NCI-H187 (cell line): ENCODE results near the gene TATDN2.
"Not testable (repeated sequence)": the region's sequence is repeated elsewhere in the genome, so short reads cannot be mapped to it uniquely, and the experiment has no call there.

Experiments
- DNase-seq, 2 experiments: peaks; one replicate each; lab custom pipeline; 2025; lab: John Stamatoyannopoulos, UW

TATDN2 gene

GRCh38 chr3:10234526-10235230 lies 13.6 kb upstream of the TATDN2 start:
- DNase-seq, result no peak

GRCh38 chr3:10235551-10235950 lies 12.7 kb upstream of the TATDN2 start:
- DNase-seq, result no peak

- no peak for DNase-seq
Observed at GRCh38 chr3:10238345-10239183, 9.7 kb upstream of the TATDN2 start.

GRCh38 chr3:10240799-10241198 lies 7.5 kb upstream of the TATDN2 start:
- DNase-seq, result no peak

GRCh38 chr3:10242182-10243065 lies 5.8 kb upstream of the TATDN2 start:
- DNase-seq, result no peak

GRCh38 chr3:10244009-10244408 lies 4.2 kb upstream of the TATDN2 start:
- no peak for DNase-seq

- DNase-seq, result no peak
Observed at GRCh38 chr3:10245081-10245712, 3.1 kb upstream of the TATDN2 start.

GRCh38 chr3:10247679-10248183 lies 528 bp upstream of the TATDN2 start:
- DNase-seq, result no peak

GRCh38 chr3:10248984-10249748 lies 907 bp downstream of the TATDN2 start:
- no peak for DNase-seq

GRCh38 chr3:10249833-10250232 lies 1.6 kb downstream of the TATDN2 start:
- no peak for DNase-seq

GRCh38 chr3:10251006-10251405 lies 2.7 kb downstream of the TATDN2 start:
- no peak for DNase-seq

GRCh38 chr3:10253731-10254130 lies 5.5 kb downstream of the TATDN2 start:
- DNase-seq, result no peak

- no peak for DNase-seq
Observed at GRCh38 chr3:10255835-10256234, 7.6 kb downstream of the TATDN2 start.

GRCh38 chr3:10259036-10259435 lies 10.8 kb downstream of the TATDN2 start:
- no peak for DNase-seq

GRCh38 chr3:10259798-10260197 lies 11.5 kb downstream of the TATDN2 start:
- DNase-seq, result no peak

- no peak for DNase-seq
Observed at GRCh38 chr3:10260211-10260701, 12.0 kb downstream of the TATDN2 start.

- DNase-seq, result no peak
Observed at GRCh38 chr3:10262027-10262426, 13.8 kb downstream of the TATDN2 start.

- DNase-seq, result no peak
Observed at GRCh38 chr3:10263646-10264363, 15.5 kb downstream of the TATDN2 start.

- DNase-seq, result no peak
Observed at GRCh38 chr3:10265833-10266232, 17.6 kb downstream of the TATDN2 start.

GRCh38 chr3:10266936-10267335 lies 18.7 kb downstream of the TATDN2 start:
- DNase-seq, result not testable (repeated sequence)
